Kidney (tissue), 14 donors: ENCODE data around the gene KLK6. TPM values are rescaled to one million over a fixed set of nuclear protein-coding genes. Genes with fewer than 3 reads are reported as not detected.

Source experiments
- DNase-seq, 5 donors: peaks; one replicate each; pipeline ENCODE4 v3.0.0-alpha.2; 2013 to 2020
- FAIRE-seq: peaks from 2 replicates; lab custom pipeline; 2012; peaks lifted over from hg19 to GRCh38; lab: Jason Lieb, UNC
- H3K27ac ChIP-seq, 2 donors: one replicate each; pipeline ENCODE4 v1.7.0; 2013; ENCODE audit warnings: low read depth in 2 of 2, low read length in 2 of 2, inconsistent platforms in 1 of 2
- H3K27me3 ChIP-seq: one replicate; pipeline ENCODE4 v1.7.1; 2013; ENCODE audit warnings: low read length, inconsistent platforms; ENCODE audit not compliant: control insufficient read depth, insufficient read depth
- H3K36me3 ChIP-seq, 3 donors: one replicate each; pipeline versions ENCODE4 v1.7.0 to v1.7.1; 2013; ENCODE audit warnings: low read length in 3 of 3, control low read depth in 1 of 3, inconsistent platforms in 1 of 3; ENCODE audit not compliant: insufficient read depth in 3 of 3, control insufficient read depth in 2 of 3
- H3K4me1 ChIP-seq, 3 donors: one replicate each; pipeline versions ENCODE4 v1.7.0 to v1.7.1; 2013; ENCODE audit warnings: low read length in 3 of 3, inconsistent platforms in 1 of 3, low read depth in 1 of 3; ENCODE audit not compliant: control insufficient read depth in 2 of 3, insufficient read depth in 2 of 3
- H3K4me3 ChIP-seq, 3 donors: one replicate each; pipeline versions ENCODE4 v1.7.0 to v1.8.1; 2013; ENCODE audit warnings: low read length in 3 of 3, control low read depth in 1 of 3, inconsistent platforms in 1 of 3
- H3K9ac ChIP-seq, 3 donors: one replicate each; pipeline versions ENCODE4 v1.7.0 to v1.7.1; 2013; ENCODE audit warnings: low read length in 3 of 3, control low read depth in 1 of 3, inconsistent platforms in 1 of 3
- H3K9me3 ChIP-seq, 3 donors: one replicate each; pipeline versions ENCODE4 v1.7.0 to v1.7.1; 2013; ENCODE audit warnings: low read length in 3 of 3, control low read depth in 1 of 3, inconsistent platforms in 1 of 3; ENCODE audit not compliant: control insufficient read depth in 2 of 3, insufficient read depth in 1 of 3
- intact Hi-C: fragments of 100-400 bp; cut with DNase I; formaldehyde crosslinking; loops from one replicate; pipeline ENCODE4 v1.11.1; 2022
- polyA plus RNA-seq: library from polyadenylated mRNA; stranded (reverse); fragments of 350-450 nt; fragmentation: Illumina TruSeq; extraction: RNeasy Lipid Tissue Mini Kit (QIAGEN cat#74804); gene quantifications from one replicate; pipeline ENCODE4 v1.2.3, GENCODE V29; 2014; ENCODE audit warnings: low read depth, low replicate concordance; ENCODE audit not compliant: insufficient read depth
- total RNA-seq: library from RNA; stranded (reverse); fragmentation: NEBNext Ultra II Directional; extraction: Animal tissue kit (Norgen Biotek cat#: 25700); gene quantifications from one replicate; pipeline ENCODE4 v1.2.1, GENCODE V29; 2021
- TF ChIP-seq, protein P1 (sequence below): IDR thresholded peaks from 3 replicates; pipeline ENCODE4 v1.5.1; 2012; ENCODE audit warnings: mild to moderate bottlenecking, moderate library complexity, borderline replicate concordance; ENCODE audit not compliant: insufficient read depth; ENCODE audit errors: extremely low read depth
- donor health status: control.
- donor health status: control.
- donor health status: control.
- donor health status: control.
- donor health status: control.
- donor health status: DM: yes; HTN: yes; CAD: no.
- donor health status: Normal renal cell carcinoma (clear cell type).

The KLK6 gene
- total and polyA plus RNA-seq, 2 donors from 2014 or later, result 15.0 to 30.3 TPM

DNA sequence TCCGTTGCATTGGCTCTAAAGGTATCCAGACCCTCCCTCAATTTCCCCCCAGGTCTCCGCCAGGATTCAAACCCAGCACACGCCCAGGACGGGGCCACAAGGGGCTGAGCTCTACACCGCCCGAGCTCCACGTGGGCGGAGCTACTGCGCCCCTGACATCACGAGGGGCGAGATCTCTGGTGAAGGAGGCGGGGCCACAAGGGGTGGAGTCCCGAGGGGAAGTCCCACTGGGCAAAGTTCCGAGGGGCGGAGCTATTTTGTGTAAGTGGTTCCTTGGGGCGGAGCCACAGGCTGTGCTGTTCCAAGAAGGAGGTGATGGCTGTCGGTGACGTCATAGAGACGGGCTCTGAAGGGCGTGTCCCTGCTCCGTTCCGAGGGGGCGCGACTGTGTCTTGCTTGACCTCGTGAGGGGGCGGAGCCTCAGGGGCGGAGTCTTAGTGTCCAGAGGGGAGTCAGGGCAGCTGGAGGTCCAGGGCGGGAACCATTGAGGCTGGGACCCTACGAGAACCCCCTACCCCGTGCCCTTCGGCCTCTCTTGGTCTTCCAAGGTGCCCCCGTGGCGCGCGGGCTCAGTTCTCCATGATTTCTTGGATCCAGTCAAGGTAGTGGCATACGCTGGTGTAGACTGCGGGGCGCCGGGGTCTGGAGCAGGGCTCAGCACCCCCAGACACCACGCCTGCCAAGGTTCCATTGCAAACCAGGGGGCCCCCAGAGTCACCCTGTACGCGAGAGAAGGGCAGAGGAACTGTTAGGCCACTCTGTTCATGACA lies 33.3 kb upstream of the KLK6 start:
- Histone ChIP-seq H3K4me3 (no peak overlapping the region), H3K4me1 (no peaks in the 10 kb centered on the region), H3K9ac (no peak overlapping the region), H3K9me3 (no peaks in the 10 kb centered on the region), H3K27me3 (no peaks in the 10 kb centered on the region), H3K27ac (no peak overlapping the region), H3K36me3 (no peaks in the 10 kb centered on the region)
- intact Hi-C loops, result no loop called here
- DNase-seq (peak in 4 of 5 donors; percentile 80 to 90 (median 85)), FAIRE-seq (no peak)
- TF ChIP-seq, protein P1, sequence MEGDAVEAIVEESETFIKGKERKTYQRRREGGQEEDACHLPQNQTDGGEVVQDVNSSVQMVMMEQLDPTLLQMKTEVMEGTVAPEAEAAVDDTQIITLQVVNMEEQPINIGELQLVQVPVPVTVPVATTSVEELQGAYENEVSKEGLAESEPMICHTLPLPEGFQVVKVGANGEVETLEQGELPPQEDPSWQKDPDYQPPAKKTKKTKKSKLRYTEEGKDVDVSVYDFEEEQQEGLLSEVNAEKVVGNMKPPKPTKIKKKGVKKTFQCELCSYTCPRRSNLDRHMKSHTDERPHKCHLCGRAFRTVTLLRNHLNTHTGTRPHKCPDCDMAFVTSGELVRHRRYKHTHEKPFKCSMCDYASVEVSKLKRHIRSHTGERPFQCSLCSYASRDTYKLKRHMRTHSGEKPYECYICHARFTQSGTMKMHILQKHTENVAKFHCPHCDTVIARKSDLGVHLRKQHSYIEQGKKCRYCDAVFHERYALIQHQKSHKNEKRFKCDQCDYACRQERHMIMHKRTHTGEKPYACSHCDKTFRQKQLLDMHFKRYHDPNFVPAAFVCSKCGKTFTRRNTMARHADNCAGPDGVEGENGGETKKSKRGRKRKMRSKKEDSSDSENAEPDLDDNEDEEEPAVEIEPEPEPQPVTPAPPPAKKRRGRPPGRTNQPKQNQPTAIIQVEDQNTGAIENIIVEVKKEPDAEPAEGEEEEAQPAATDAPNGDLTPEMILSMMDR, result no peak

DNA sequence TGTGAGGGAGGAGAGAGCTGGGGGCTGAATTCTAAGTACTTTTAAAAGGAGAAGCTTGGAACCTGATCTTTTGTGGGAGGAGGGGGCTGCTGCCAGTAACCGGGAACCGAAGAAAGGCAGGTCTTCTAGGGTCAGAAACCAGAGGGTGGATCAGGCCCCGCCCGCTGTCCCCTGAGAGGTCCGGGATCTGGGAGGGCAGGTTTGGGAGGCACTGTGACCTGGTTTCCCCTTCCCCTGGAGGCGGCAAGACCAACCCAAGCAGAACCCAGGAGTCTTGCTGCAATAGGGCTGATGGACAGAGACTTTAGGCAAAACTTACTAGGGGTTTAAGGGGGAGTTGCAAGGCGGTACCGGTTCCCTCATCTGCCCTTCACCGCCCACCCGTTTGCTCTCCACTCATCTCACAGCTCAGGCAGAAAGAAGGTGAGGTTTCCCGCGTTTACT lies 32.7 kb upstream of the KLK6 start:
- FAIRE-seq (no peak), DNase-seq (peak in 4 of 5 donors; percentile 85 to 92 (median 88))
- Histone ChIP-seq H3K27me3 (no peaks in the 10 kb centered on the region), H3K4me3 (no peak overlapping the region), H3K27ac (no peak overlapping the region), H3K36me3 (no peaks in the 10 kb centered on the region), H3K9ac (no peak overlapping the region), H3K9me3 (no peaks in the 10 kb centered on the region), H3K4me1 (no peaks in the 10 kb centered on the region)
- TF ChIP-seq, protein P1, result no peak
- intact Hi-C loops, result no loop called here

DNA sequence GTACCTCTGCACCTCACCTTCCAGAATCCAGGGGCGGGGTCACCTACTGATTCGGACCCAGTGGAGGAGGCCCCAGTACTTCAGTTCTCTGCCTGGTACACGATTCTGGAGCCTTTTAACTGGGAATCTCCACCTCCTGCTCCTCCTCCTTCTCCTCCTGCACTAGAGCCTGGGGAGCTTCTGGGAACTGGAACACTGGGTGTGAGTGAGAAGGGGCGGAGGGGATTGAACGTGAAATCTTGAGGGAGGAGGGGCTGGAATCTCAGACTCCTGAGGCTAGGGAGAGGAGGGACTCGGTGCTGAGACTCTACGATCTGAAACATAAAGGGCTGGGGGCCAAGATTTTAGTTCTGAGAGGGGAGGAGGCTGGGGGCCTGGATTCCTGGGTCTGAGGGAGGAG lies 32.1 kb upstream of the KLK6 start, which contains the start of gene KLK8:
Gene KLK8, minus strand, starts transcription at position 90 of the 400 bp plus-strand sequence. CDS start 437 bp downstream, outside the sequence.
- H3K4me3 ChIP-seq, result no peak within 1 kb of the TSS
- peak in 3 of 5 donors; percentile 70 to 80 (median 76) for DNase-seq
- no peaks in the 10 kb centered on the region for H3K9me3 ChIP-seq
- no peak for FAIRE-seq
- TF ChIP-seq, protein P1, result no peak
- intact Hi-C loops, result no loop called here
- no peak within 1 kb of the TSS for H3K27ac ChIP-seq
- H3K27me3 ChIP-seq, result no peaks in the 10 kb centered on the region
- H3K4me1 ChIP-seq, result no peaks in the 10 kb centered on the region
- no peaks in the 10 kb centered on the region for H3K36me3 ChIP-seq
- no peak within 1 kb of the TSS for H3K9ac ChIP-seq
